Smooth muscle cell (in vitro differentiated cells): ENCODE data around the gene FAM210A. TPM values are rescaled to one million over a fixed set of nuclear protein-coding genes. Genes with fewer than 3 reads are reported as not detected.

ENCODE experiments used
- DNase-seq: peaks from one replicate; lab custom pipeline; 2025; ENCODE audit not compliant: unreplicated experiment; lab: John Stamatoyannopoulos, UW
- H2AFZ ChIP-seq: fragments of 200-600 bp; sonication (generic); 2 replicates; pipeline ENCODE4 v1.6.0; 2016; ENCODE audit warnings: antibody characterized with exemption, low read depth, mild to moderate bottlenecking
- H3F3A ChIP-seq: fragments of 200-600 bp; sonication (generic); 2 replicates; pipeline ENCODE4 v1.6.0; 2017; ENCODE audit warnings: antibody characterized with exemption, low read depth
- H3K27ac ChIP-seq: fragments of 200-600 bp; sonication (generic); 2 replicates; pipeline ENCODE4 v1.5.1; 2016; ENCODE audit warnings: low read depth, mild to moderate bottlenecking
- H3K27me3 ChIP-seq: fragments of 200-600 bp; sonication (generic); 2 replicates; pipeline ENCODE4 v1.6.1; 2016; ENCODE audit warnings: low read depth, mild to moderate bottlenecking
- H3K36me3 ChIP-seq: fragments of 200-600 bp; sonication (generic); 2 replicates; pipeline ENCODE4 v1.5.1; 2016; ENCODE audit warnings: low read depth
- H3K4me1 ChIP-seq: fragments of 200-600 bp; sonication (generic); 2 replicates; pipeline ENCODE4 v1.5.1; 2016; ENCODE audit warnings: low read depth
- H3K4me2 ChIP-seq: fragments of 200-600 bp; sonication (generic); 2 replicates; pipeline ENCODE4 v1.6.0; 2016; ENCODE audit warnings: mild to moderate bottlenecking
- H3K4me3 ChIP-seq: fragments of 200-600 bp; sonication (generic); 2 replicates; pipeline ENCODE4 v1.5.1; 2016; ENCODE audit warnings: mild to moderate bottlenecking
- H3K79me2 ChIP-seq: fragments of 200-600 bp; sonication (generic); 2 replicates; pipeline ENCODE4 v1.6.0; 2016; ENCODE audit warnings: low read depth, mild to moderate bottlenecking
- H3K9ac ChIP-seq: fragments of 200-600 bp; sonication (generic); 2 replicates; pipeline ENCODE4 v1.6.0; 2016; ENCODE audit warnings: low read depth
- H3K9me3 ChIP-seq: fragments of 200-600 bp; sonication (generic); replicated peaks from 2 replicates; pipeline ENCODE4 v1.5.1; 2016; ENCODE audit warnings: low read depth
- H4K20me1 ChIP-seq: fragments of 200-600 bp; sonication (generic); 2 replicates; pipeline ENCODE4 v1.6.0; 2016; ENCODE audit warnings: low read depth
- CTCF ChIP-seq: fragments of 200-600 bp; sonication (generic); IDR thresholded peaks from 2 replicates; pipeline ENCODE4 v1.5.1; 2017; ENCODE audit warnings: borderline replicate concordance, mild to moderate bottlenecking, antibody characterized with exemption; ENCODE audit not compliant: insufficient read depth, poor library complexity, severe bottlenecking
- WGBS: methylation state at CpG from one replicate; pipeline ENCODE4 v1.1.7; 2016; ENCODE audit warnings: low lambda C conversion rate; 5-methylcytosine and 5-hydroxymethylcytosine counted together
- polyA plus RNA-seq: library from polyadenylated mRNA; unstranded; fragments of >200 nt; fragmentation: Nextera tagmentation; extraction: Ambion mirVana; gene quantifications from 2 replicates; pipeline ENCODE4 v1.2.1, GENCODE V29; 2016
- total RNA-seq: library from RNA; depleted of rRNA; stranded (reverse); fragments of >200 nt; gene quantifications from 2 replicates; pipeline ENCODE4 v1.2.3, GENCODE V29; 2014

Gene FAM210A
- total and polyA plus RNA-seq, 2 experiments from 2014 or later = 16.0 to 16.6 TPM

- no peak for TF ChIP-seq CTCF
- DNase-seq = no peak
- Histone ChIP-seq H3K4me2 (peak overlapping the region; percentile 67), H3K79me2 (peaks cover 26% of the 10 kb centered on the region), H3K4me3 (no peak overlapping the region), H3K9ac (no peak overlapping the region), H2AFZ (no peak overlapping the region), H3K27ac (peak overlapping the region; percentile 91), H4K20me1 (peaks cover 56% of the 10 kb centered on the region), H3K4me1 (peaks cover 17% of the 10 kb centered on the region), H3F3A (peaks cover 5% of the 10 kb centered on the region), H3K36me3 (no peaks in the 10 kb centered on the region), H3K27me3 (no peaks in the 10 kb centered on the region), H3K9me3 (no peaks in the 10 kb centered on the region)
- 79% methylated on average over 5 of the region's 5 CpGs for WGBS
Observed at GRCh38 chr18:13616041-13616440, 110.3 kb downstream of the FAM210A start.

GRCh38 chr18:13615432-13615861 is 110.9 kb downstream of the FAM210A start:
- DNase-seq = no peak
- Histone ChIP-seq H3K4me3 (no peak overlapping the region), H3K4me1 (peaks cover 22% of the 10 kb centered on the region), H4K20me1 (peaks cover 50% of the 10 kb centered on the region), H3K9me3 (no peaks in the 10 kb centered on the region), H3K36me3 (no peaks in the 10 kb centered on the region), H3K9ac (peak overlapping the region; percentile 76), H2AFZ (no peak overlapping the region), H3K4me2 (peak overlapping the region; percentile 67), H3K27me3 (no peaks in the 10 kb centered on the region), H3F3A (peaks cover 5% of the 10 kb centered on the region), H3K79me2 (peaks cover 26% of the 10 kb centered on the region), H3K27ac (peak overlapping the region; percentile 91)
- TF ChIP-seq CTCF = no peak
- WGBS = 28% methylated on average over 8 of the region's 8 CpGs

DNA sequence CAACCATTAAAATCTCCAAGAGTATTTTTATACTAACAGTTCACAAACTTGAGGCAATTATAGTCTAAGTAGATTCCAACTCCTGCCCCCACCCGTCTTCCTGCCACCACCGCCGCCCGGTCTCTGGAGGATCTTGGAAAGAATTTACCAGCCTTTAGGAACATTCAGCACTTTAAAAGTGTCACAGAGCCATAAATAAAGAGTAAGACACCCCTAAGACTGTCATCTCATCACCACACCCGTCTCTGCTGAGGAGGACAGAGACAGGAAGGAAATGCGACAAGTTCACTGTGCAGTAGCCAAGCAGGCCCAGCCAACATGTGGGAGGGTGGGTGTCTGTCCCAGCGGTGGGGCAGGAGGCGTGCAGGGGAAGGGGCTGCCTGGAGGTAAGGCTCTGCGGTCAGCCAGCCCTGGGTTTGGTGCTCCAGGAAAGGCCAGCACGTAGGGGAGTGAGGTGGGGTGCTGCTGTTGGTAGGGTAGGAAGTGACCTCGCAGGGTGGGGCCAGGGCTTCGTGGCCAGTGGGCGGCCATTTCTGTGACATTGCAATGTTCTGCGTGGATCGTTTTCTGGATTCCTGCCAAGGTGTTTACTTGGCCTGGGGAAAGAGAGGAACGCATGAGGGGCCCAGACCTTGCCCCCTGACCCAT is 111.6 kb downstream of the FAM210A start:
- Histone ChIP-seq H3K4me3 (no peak overlapping the region), H3F3A (peaks cover 5% of the 10 kb centered on the region), H2AFZ (no peak overlapping the region), H3K4me2 (peak overlapping the region; percentile 67), H3K4me1 (peaks cover 22% of the 10 kb centered on the region), H3K27ac (peak overlapping the region; percentile 91), H3K9ac (peak overlapping the region; percentile 76), H3K79me2 (peaks cover 26% of the 10 kb centered on the region), H4K20me1 (peaks cover 43% of the 10 kb centered on the region), H3K36me3 (no peaks in the 10 kb centered on the region), H3K9me3 (no peaks in the 10 kb centered on the region), H3K27me3 (no peaks in the 10 kb centered on the region)
- no peak for TF ChIP-seq CTCF
- WGBS = 38% methylated on average over 16 of the region's 16 CpGs
- no peak for DNase-seq
